T-helper 22 cell (primary cell): ENCODE results near the gene ATP6V0E1.
A peak's percentile ranks its signal among the peaks of the same experiment; 100 is the strongest.
"Not testable (repeated sequence)": the region's sequence is repeated elsewhere in the genome, so short reads cannot be mapped to it uniquely, and the experiment has no call there.

Experiments used
- DNase-seq: peaks from one replicate; pipeline ENCODE4 v3.0.0-alpha.2; 2020; ENCODE audit warnings: low read depth

ATP6V0E1 gene

GRCh38 chr5:173039188-173039587, 55.6 kb downstream of the ATP6V0E1 start:
- DNase-seq = no peak

DNA sequence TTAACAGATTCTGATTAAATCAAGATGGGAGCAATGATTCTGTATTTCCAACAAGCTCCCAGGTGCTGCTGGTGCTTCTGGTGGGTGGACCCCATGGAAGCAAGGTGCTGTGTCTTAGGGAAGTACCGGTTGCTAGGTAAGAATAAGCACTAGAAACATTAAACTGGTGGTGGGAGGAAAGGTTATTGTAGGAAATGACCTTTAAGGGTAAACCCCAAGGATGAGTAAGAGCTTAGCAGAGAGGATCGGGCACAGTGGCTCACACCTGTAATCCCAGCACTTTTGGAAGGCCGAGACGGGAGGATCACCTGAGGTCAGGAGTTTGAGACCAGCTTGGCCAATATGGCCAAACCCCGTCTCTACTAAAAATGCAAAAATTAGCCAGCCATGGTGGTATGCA, 56.4 kb downstream of the ATP6V0E1 start:
- no peak for DNase-seq

- DNase-seq = no peak
Observed at GRCh38 chr5:173041881-173042762, 58.6 kb downstream of the ATP6V0E1 start.

- no peak for DNase-seq
Observed at GRCh38 chr5:173042763-173043107, 59.2 kb downstream of the ATP6V0E1 start.

DNA sequence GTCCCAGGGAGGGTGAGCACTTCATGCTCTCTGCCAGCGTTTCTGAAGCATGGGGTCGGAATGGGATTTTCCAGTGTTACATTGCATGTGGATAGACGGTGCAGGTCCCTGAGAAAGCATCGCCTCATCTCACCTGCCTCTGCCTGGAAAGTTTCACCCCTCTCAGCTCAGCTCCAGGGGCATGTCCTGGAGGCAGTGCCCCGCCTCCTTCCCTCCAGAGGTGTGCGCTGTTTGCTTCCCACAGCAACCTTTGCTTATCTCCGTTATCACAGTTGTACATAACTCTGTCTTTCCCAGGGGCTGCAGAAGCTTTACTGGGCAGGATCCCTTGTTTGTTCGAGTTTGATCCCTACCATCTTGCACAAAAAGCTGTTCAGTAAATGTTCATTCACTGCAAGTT, 61.9 kb downstream of the ATP6V0E1 start:
- DNase-seq = no peak

DNA sequence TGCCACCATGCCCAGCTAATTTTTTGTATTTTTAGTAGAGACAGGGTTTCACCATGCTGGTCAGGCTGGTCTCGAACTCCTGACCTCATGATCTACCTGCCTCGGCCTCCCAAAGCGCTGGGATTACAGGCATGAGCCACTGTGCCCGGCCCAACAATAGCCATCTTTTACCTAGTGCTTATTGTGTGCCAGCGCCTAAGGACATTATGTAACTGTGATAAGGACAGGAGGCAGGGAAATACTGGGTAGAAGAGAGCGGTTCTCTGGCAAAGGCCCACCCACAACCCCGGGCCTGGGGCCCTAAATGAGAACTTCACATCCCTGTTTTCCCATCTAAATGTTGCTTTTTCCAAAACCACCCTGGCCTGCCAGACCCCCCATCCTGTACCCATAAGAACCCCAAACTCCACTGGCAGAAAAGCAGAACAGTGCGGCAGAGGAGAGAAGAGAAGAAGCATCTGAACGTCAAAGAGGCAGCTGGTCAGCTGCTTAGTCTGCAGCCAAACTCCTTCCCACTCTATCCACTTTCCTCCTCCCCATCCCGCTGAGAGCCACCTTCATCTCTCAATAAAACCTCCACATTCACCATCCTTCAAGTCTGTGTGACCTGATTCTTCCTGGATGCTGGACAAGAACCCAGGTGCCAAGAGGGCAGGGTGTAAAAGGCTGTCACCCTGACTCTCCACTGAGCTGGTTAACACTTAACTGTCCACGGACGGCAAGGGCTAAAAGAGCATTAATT, 63.7 kb downstream of the ATP6V0E1 start:
- not testable (repeated sequence) for DNase-seq

GRCh38 chr5:173047838-173048105, 64.2 kb downstream of the ATP6V0E1 start:
- DNase-seq = no peak

- DNase-seq = no peak
Observed at GRCh38 chr5:173050791-173051190, 67.2 kb downstream of the ATP6V0E1 start.

GRCh38 chr5:173051746-173052145, 68.2 kb downstream of the ATP6V0E1 start:
- no peak for DNase-seq

DNA sequence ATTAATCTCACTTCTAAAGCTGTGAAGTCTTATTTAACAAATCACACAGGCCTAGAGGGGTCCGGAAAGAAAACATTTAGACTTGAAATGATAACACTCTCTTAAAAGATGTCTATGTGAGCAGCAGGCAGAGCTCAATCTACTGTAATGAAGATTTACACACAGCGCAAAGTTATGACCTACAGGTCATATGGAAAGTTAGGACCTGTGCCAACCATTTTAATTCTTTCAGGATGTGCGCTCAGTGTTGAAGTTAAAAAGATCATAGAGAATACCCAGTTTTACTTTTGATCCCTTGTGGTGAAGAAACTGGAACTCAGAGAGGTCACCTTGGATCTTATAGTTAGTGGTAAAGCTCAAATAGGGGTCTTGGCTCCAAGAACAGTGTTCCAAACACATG, 69.5 kb downstream of the ATP6V0E1 start:
- no peak for DNase-seq

DNA sequence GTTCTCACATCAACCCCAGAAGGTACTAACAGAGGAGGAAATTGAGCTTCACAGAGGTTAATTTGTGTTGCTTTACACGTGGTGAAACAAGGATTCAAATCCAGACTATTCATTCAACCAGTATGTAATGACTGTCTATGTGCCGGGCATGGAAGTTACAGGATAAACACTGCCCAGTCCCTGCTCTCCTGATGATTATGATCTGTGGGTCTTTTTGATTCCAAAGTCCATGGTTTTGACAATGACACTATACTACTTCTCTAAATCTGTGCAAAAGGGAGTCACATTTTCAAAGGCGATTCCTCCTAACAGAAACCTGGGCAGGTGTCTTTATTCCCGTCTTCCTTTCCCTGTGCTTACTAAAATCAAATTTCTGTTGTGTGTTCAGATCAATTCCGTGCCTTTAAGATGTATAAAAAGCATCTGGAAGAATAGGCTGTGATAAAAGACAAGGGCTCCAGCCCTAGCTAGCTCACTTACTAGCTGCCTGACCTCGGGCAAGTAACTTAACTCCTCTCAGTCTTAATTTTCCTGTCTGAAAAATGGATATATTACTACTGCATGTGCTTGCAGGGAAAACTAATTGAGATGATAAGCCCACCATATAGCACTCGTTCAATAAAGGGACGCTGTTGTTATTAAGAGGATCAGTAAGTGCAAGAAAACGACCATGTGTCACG, 71.6 kb downstream of the ATP6V0E1 start:
- no peak for DNase-seq

DNA sequence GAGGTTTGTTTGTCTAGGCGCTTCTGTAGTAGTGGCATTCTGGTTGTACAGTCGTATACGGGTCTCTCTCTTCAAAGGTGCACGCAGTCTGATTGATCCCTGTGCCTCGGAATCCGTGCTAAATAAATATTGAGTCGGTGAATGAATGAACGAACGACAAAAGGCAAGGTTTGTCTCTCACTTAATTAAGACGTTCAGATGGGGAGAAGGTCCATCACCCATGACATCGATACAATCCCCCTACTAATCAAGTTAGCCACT, 72.1 kb downstream of the ATP6V0E1 start:
- DNase-seq = no peak

DNA sequence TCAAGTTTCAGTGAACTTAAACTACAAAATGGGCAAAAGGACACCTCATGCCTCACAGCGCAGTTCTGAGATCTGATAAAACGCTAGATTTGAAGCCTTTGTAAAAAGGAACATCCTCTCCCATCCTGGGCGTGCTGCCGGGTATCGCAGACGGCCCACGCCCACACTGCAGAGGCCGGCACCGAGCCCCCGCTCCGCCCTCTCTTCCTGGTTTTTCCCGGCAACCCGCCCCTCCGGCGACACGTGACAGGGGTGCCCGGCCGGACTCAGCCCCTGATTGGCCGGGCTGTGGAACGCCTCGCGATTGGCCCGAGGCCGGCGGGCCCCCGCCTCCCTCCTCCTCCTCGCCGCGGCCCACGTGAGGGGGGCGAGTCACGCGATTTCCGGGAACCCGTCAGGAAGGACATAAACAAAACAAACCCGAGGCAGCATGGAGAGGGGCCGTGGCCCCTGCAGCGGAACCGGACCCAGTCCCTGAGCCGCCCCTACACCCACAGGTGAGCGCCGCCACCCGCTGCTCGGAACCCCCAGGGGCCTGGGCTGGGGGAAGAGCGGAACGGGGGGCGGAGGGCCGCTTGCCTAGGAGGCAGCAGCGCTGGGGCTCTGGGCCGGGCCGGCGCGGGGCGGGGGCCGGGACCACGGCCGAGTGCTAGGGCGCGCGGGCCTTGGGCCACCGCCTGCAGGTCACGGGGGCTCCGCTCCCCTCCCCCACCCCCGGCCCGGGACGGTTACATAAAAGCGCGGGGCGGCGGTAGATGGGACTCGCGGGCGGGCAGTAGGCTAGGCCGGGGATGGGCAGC, 72.6 kb downstream of the ATP6V0E1 start, which contains the start of gene CREBRF:
CREBRF (plus strand) TSS at position 370 of the 800 bp plus-strand sequence. CDS start 24,424 bp downstream, outside the sequence.
- peak; percentile 98 for DNase-seq

- no peak for DNase-seq
Observed at GRCh38 chr5:173056783-173057061, 73.2 kb downstream of the ATP6V0E1 start.

GRCh38 chr5:173057062-173057924, 73.7 kb downstream of the ATP6V0E1 start:
- peak; percentile 98 for DNase-seq

DNA sequence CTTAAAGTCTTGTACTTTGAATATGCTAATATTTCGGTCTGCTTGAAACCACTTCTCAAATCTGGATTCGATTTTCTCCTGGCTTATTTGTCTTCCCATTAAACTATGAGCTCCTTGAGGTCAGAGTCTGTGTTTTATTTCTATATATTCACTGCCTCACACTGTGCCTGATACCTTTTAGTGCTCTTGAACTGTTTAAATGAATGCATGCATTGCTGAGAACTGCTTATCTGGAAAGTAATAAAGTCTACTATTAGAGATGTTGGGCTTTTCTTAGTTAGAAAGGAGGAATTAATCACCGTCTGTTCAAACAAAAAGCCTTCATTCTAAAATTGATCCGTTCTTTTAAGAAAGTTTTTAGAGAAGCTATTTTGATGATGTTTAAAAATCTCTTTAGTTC, 78.6 kb downstream of the ATP6V0E1 start:
- no peak for DNase-seq

DNA sequence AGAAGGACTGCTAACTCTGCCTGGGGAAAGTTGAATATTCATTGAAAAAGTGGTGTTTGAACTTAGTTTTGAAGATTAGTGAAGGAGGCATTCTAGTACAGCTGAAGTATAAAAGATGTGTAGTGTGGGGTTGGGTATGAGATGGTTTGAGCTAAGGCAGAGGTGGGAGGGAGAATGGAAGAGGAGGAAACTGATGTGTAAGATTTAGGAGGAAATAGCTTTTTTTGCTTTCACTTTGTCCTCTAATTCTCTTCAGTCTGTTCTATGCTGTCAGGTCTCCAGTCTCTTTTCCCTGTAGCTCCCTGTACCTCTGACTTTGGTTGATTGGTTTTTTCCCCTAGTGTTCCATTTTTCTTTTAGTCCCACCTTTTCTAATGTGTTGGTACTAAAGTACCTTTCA, 81.6 kb downstream of the ATP6V0E1 start:
- no peak for DNase-seq

DNA sequence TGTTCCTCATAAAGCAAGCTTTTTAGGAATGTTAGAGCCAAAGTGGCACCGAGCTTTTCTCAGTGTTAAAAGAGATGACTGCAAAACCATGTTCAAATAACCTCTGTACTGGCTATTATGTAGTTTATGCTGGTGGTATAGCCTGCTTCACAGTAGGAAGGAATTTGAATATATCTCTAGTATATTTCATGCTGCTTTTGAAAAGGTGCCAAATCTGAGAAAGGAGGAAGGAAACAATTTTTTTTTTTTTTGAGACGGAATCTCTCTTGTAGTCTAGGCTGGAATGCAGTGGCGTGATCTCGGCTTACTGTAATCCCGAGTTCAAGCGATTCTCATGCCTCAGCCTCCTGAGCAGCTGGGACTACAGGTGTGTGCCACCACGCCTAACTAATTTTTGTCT, 86.1 kb downstream of the ATP6V0E1 start:
- DNase-seq = no peak

DNA sequence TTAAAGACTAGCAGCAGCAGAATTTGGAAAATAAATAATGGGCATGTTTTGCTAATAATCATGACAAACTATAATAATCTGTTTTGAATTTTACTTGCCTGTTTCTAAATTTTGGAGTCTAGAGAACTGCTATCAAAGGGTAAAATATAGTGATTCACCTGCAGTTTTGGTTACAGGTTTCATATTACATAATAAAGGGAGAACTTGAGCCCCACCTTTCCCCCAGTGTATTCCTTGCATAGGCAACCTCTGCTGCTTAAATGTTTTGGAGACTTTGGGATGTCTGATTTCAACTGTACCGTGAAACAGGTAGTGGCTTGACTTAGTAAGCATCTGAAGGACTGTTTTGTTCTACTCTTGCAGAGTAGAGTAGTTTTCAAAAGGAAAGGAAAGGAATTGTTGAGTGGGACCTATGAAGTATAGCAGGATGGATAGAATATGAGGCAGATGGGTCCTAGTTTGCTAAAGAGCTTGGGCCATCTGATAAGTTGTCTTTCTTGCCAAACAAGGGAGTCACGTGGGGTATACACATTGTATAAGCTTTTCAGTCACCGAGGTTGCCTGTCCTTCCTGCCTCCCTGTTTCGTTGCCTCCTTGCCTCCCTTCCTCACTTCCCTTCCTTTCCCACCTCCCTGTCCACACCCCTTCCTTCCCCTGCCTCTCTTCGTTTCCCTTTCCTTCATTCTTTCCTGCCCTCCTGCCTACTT, 91.7 kb downstream of the ATP6V0E1 start:
- no peak for DNase-seq

DNA sequence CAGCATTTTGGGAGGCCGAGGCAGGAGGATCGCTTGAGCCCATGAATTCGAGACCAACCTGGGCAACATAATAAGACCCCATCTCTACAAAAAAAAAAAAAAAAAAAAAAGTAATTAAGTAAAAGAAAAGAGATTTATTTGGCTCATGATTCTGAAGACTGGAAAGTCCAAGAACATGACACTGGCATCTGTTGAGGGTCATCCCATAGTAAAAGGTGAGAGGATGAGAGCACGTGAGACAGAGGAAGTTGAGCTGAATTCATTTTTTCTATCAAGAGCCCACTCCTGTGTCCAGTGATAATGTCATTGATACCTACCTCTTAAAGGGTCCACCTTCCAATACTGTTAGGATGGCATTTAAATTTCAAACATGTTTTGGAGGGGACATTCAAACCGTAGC, 92.4 kb downstream of the ATP6V0E1 start:
- DNase-seq = no peak

GRCh38 chr5:173076471-173076870, 92.9 kb downstream of the ATP6V0E1 start:
- DNase-seq = not testable (repeated sequence)
